ENCODE measurements around the gene LETMD1.

The LETMD1 gene

GRCh38 chr12:51025836-51026638, 22.1 kb upstream of the LETMD1 start, which contains the start of gene SLC11A2:
Gene SLC11A2, minus strand, starts transcription at chr12:51026384. Its CDS starts 15,656 bp downstream, at chr12:51010728.
- peak; percentile 98 for DNase-seq (ENCODE audit: low spot score)

GRCh38 chr12:51027342-51027835, 20.7 kb upstream of the LETMD1 start:
- DNase-seq (ENCODE audit: low spot score) = no peak

GRCh38 chr12:51028126-51028812, 19.9 kb upstream of the LETMD1 start:
- peak; percentile 74 for DNase-seq (ENCODE audit: low spot score)

- DNase-seq (ENCODE audit: low spot score) = no peak
Measured at GRCh38 chr12:51028813-51029150, 19.3 kb upstream of the LETMD1 start.

DNA sequence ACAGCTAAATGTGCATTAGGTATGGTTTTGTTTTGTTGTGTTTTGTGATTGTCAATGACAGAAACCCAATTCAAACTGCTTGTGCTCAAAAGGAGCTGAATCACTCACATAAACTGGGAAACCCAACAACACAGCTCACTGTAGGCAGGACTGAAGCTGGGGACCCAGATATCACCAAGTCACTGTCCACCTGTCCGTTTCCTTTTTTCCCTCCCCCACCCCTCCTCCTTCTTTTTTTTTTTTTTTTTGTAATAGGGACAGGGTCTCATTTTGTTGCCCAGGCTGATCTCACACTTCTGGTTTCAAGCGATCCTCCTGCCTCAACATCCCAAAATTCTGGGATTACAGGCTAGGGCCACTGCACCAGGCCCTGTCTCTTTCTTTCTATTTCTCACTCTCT, 15.1 kb upstream of the LETMD1 start:
- DNase-seq (ENCODE audit: low spot score) = no peak

GRCh38 chr12:51033457-51034089, 14.6 kb upstream of the LETMD1 start:
- no peak for DNase-seq (ENCODE audit: low spot score)

GRCh38 chr12:51036279-51036678, 11.8 kb upstream of the LETMD1 start:
- DNase-seq (ENCODE audit: low spot score) = no peak

- DNase-seq (ENCODE audit: low spot score) = no peak
Measured at GRCh38 chr12:51048661-51049251, 629 bp downstream of the LETMD1 start.

- DNase-seq (ENCODE audit: low spot score) = no peak
Measured at GRCh38 chr12:51049525-51049924, 1.4 kb downstream of the LETMD1 start.

- DNase-seq (ENCODE audit: low spot score) = no peak
Measured at GRCh38 chr12:51051787-51052186, 3.7 kb downstream of the LETMD1 start.

GRCh38 chr12:51055060-51055459, 6.9 kb downstream of the LETMD1 start:
- no peak for DNase-seq (ENCODE audit: low spot score)

- no peak for DNase-seq (ENCODE audit: low spot score)
Measured at GRCh38 chr12:51056242-51056641, 8.1 kb downstream of the LETMD1 start.

DNA sequence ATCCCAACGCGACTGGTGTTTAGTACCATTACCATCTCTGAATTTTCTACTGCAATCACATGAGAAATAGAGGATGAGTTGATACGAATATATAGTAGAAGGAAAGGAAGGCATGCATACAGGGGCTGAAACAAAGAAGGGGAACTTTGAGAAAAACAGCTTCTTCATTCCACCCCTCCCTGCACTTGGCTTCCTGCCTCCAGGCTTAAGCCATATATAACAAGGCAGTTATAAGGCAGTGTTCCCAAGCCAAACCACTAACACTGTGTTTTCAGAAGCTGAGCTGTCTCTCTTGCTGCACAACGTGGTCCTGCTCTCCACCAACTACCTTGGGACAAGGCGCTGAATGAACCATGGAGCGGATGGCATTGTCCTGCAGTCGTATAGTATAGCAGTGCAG, 11.0 kb downstream of the LETMD1 start:
- no peak for DNase-seq (ENCODE audit: low spot score)

GRCh38 chr12:51062631-51063397, 14.7 kb downstream of the LETMD1 start:
- no peak for DNase-seq (ENCODE audit: low spot score)

DNA sequence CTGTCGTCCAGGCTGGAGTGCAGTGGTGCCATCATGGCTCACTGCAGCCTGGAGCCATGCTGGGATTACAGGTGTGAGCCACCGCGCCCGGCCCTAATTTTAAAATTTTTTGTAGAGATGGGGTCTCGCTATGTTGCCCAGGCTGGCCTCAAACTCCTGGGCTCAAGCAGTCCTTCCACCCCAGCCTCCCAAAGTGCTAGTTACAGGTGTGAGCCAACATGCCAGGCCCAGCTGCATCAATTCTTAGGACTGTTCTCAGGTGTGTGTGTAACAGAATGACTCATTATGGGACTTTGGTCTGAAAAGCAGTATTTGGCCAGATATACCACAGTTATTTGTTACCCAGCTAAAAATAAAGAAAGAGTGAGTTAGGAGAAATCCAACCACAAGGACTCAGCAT, 17.4 kb downstream of the LETMD1 start:
- no peak for DNase-seq (ENCODE audit: low spot score)

DNA sequence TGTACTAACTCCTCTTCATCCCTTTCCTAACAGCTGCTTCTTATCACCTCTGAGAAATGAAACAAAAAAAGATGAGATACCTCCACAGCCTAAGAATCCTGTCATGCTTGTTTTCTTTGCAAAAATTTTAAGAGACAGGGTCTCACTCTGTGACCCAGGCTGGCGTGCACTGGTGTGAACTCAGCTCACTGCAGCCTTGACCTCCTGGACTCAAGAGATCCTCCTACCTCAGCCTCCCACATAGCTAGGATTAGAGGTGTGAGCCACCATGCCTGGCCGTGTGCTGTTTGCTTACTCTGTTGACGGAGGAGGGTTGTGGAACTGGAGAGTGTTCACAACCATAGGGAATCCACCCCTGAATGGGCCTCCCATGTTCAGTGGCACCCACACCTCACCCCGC, 19.1 kb downstream of the LETMD1 start:
- DNase-seq (ENCODE audit: low spot score) = no peak

DNA sequence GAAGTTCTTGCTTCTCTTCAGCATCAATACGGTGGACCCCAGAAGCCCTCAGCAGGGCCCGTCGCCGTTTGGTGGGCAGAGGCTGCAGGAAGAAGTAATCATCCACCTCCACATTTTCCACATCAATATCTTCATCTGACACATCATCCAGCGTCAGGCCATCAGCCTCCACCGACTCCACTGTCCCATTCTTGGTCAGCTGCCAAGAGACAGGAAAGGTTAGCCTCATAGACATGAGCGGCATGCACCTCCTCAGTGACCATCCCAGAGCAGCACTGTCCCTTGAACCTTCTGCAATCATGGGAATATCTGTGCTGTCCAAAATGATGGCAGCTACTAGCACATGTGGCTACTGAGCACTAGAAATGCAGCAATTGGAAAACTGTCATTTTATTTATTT, 19.6 kb downstream of the LETMD1 start:
- DNase-seq (ENCODE audit: low spot score) = no peak

DNA sequence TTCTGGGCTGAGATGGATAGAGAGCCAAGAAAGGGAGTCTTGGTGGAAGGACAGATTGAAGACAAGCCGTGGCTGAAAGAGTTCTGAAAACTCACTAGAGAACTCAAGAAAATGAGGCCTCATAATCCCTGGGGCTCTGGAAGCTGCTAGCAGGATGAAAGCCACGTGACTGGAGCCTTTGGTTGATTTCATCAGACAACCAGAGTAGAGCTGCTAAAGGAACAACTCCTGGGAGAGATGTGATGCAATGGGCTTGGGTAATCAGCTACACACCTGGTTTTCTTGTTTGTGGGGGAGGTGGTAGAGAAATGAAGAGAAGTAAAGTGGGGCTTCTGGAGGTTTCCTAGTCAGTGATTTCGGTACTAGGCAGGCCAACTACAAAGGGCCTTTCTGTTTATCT, 21.9 kb downstream of the LETMD1 start:
- DNase-seq (ENCODE audit: low spot score) = no peak

DNA sequence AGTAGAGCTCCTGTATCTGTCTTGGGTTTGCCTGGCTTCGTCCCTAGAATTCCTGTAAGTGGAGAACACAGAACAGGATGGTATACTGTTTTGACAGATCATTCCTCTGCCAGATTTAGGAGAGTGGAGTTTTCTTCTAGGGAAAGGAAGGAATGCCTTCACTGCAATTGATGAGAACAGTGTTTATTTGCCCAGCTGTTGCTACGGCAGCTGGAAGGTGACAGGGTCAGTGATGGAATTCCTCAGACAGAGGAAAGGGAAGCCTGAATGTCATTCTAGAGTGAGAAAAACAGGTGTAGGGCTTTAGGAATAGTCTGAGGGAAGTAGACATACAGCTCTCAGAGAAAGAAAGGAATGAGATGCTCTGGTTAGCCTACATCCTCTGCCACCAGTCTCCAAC, 23.5 kb downstream of the LETMD1 start:
- no peak for DNase-seq (ENCODE audit: low spot score)

DNA sequence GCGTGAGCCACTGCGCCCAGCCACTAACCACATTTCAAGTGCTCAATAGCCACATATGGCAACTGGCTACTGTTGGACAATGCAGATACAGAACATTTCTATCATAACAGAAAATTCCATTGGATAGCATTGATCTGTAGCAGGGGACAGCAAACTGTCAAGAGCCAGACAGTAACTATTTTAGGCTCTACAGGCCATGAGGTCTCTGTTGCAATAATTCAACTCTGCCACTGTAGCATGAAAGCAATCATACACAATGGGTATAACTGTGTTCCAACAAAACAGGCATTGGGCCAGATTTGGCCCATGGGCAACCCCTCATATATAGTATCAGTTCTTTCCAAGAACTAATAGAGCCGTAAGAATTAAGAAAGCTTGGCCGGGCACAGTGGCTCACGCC, 27.3 kb downstream of the LETMD1 start:
- DNase-seq (ENCODE audit: low spot score) = no peak

GRCh38 chr12:51076236-51076930, 28.3 kb downstream of the LETMD1 start:
- DNase-seq (ENCODE audit: low spot score) = no peak
